HG02973 (cell line): ENCODE results near the gene MFSD11.
"Not testable (repeated sequence)": the region's sequence is repeated elsewhere in the genome, so short reads cannot be mapped to it uniquely, and the experiment has no call there.

Source experiments
- ATAC-seq: cut with Tn5 transposase; IDR thresholded peaks from one replicate; pipeline ENCODE4 v1.9.1; 2021; ENCODE audit warnings: moderate library complexity; ENCODE audit not compliant: unreplicated experiment

The MFSD11 gene

GRCh38 chr17:76726231-76726775 is 11.6 kb upstream of the MFSD11 start, which contains the start of gene JMJD6:
JMJD6 (minus strand) TSS chr17:76726606; CDS start chr17:76726475, 131 bp downstream.
- ATAC-seq, result peak; percentile 66

DNA sequence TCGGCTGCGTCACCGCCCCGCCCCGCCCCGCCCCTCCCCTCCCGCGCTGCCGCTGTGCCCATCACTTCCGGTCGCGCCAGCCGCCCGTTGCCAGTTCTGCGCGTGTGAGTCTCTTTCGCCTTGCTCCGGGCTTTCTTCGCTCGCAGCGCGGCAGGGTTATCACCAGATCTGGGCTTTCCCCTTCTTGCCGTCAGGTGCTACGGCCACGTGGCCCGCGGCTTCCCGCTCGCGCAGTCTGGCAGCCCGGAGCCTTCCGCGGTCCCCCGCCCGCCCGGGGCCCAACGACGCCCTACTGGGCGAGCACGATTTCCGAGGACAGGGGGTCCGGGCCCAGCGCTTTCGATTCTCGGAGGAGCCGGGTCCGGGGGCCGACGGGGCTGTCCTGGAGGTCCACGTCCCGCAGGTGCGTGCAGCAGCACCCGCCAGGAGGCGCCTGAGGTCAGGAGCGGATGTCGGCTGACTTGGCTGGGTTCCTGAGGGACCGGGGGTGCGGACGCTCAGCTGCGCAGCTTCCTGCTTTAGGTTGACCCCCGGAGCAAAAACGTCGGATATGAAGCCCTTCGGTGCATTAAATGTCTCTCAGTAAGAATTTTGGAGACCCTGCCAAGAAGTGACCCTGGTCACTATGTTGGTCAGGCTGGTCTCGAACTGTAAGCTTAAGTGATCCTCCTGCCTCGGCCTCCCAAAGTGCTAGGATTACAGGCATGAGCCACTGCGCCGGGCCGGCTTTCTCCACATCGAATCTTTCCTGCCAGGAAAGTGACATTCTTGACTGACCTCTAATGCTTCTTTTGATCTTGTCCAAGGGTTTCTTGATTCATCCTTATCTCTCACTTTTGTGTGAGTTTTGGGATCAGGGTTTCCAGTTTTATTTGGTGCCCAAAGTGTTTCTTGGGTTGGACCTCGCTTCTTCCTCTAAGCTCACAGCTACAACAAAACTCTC is 10.9 kb upstream of the MFSD11 start, which contains the start of gene METTL23:
Gene METTL23 (plus strand): TSS at position 64 of the 943 bp plus-strand sequence. CDS start 2,872 bp downstream, outside the sequence.
- ATAC-seq, result peak; percentile 42

- ATAC-seq, result no peak
Measured at GRCh38 chr17:76727745-76728456, 10.0 kb upstream of the MFSD11 start.

GRCh38 chr17:76731800-76732733 is 5.9 kb upstream of the MFSD11 start:
- ATAC-seq, result not testable (repeated sequence)

GRCh38 chr17:76732734-76733617 is 4.9 kb upstream of the MFSD11 start:
- ATAC-seq, result no peak

GRCh38 chr17:76733618-76733957 is 4.3 kb upstream of the MFSD11 start:
- no peak for ATAC-seq

DNA sequence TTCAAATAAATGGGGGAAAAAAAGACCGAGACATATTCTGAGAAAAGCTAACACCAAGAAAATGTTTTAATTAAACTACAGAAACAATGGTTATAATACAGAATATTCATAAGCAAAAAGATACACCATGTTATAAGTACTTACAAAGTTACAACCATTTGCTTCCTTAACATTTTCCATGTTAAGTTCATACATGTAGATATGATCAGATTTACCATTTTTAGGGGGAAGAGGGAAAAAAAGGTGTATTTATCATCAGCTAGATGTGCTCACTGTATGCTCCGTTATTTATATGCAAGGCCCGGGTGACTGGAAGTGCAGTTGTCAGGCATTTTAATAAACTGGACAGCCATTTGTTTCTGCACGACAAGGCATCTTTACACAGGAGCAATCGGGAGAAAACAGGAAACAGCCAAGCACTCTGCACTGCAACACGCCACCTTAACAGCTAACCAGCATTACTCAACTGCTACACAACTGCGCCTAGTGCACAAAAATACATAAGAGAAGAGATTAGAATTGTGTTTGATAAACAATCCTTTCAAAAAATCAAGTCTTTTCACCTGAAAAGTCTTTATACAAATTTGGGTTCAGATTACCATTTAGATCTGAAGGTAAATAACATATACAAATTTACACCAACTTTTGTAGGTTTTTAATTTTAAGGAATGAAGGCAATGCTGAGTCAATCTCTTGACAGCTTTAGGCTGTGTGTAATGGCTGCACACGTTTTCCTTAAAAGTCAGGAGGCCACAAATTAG is 3.7 kb upstream of the MFSD11 start:
- ATAC-seq, result no peak

GRCh38 chr17:76735006-76735405 is 2.9 kb upstream of the MFSD11 start:
- no peak for ATAC-seq

GRCh38 chr17:76735586-76736348 is 2.2 kb upstream of the MFSD11 start:
- no peak for ATAC-seq

DNA sequence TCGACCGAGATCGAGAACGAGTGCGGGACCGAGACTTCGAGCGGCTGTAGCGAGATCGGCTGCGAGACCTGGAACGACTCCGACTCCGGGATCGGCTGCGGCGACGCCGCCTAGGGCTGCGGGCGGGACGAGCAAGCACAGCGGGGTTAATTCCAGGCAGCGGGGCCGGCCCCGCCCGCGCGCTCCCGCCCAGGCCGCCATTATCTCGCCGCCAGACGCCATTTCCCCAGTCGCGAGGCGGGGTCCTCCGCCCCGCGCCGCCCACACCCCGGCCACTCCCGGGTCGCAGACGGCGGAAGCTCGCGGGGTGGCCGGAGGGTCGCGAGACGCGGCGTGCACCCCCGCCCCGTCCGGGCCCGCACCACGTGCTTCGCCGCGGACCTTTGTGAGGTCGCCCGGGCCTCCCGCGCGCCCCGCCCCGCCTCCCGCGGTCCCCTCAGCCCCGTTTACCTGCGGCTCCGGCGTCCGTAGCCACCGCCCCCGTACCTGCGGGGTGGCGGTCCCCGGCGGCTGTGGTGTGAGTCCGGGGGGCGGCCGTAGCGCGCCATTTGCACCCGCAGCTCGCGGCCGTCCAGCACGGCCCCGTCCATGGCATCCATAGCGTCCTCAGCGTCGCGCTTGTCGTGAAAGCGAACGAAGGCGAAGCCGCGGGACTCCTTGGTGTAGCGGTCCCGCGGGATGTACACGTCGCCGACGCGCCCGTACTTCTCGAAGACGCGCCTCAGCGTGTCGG is 1.4 kb upstream of the MFSD11 start:
- ATAC-seq, result no peak

- ATAC-seq, result peak; percentile 60
Measured at GRCh38 chr17:76737082-76737675, 740 bp upstream of the MFSD11 start, which contains the start of gene SRSF2. SRSF2 (minus strand) TSS chr17:76737331; CDS start chr17:76737160, 171 bp downstream.

- ATAC-seq, result no peak
Measured at GRCh38 chr17:76738468-76738850, 540 bp downstream of the MFSD11 start.

GRCh38 chr17:76739568-76740115 is 1.7 kb downstream of the MFSD11 start:
- ATAC-seq, result not testable (repeated sequence)

DNA sequence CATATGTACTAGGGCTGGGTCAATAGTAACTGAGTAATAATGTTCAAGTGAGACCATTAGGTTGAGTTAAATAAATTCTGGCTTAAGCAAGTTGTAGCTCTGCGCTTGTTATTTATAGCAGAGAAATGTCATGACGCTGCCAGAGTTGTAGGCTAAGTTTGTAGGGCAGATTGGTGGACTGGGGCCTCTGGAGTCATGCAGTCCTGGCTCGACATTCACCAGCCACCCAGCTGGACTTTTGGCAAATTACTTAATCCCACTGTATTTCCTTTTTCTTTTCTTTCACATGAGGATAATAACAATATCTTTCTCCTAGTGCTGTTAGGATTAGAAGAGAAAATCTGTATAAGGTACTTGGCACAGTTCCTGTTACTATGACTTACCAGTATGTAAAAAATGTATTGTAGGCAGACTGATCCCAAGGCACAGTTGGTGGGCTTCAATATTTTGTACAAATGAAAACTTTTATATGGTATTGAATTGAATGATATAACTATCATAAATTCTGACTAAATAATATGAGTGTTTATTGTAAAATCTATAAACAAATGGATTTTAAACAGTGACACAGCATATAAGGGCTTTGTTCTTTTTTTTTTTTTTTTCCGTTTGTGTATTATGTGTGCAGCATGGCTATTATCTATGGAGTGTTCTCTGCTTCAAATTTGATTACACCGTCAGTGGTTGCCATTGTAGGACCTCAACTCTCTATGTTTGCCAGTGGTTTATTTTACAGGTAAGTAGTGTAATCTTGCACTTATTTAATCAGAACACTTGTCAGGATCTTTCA is 2.6 kb downstream of the MFSD11 start:
- ATAC-seq, result no peak

GRCh38 chr17:76742958-76743357 is 5.0 kb downstream of the MFSD11 start:
- ATAC-seq, result no peak

DNA sequence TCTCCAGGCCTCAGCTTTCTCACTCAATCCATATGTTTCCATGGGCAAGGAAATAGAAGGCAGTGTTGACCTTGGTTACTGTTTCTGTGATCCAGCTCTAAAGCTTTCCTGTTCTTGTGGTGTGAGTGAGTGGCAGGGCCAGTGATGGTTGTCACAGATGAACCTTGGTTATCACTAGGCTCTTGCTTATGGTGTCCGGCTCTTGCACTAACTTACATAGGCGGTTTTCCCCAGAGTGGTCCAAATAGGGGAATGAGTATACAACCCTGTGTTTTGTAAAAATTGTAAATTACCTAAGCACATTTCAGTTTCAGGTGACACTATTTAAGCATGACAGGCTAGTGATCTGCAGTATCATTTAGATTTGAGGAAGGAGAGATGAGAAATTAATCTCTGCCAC is 6.8 kb downstream of the MFSD11 start:
- no peak for ATAC-seq
